NCI-H1092 treated with DMSO at 0.1 percent for 48 hours (cell line): ENCODE measurements around the gene PSMB9.
A peak's percentile ranks its signal among the peaks of the same experiment; 100 is the strongest.
"Not testable (repeated sequence)": the region's sequence is repeated elsewhere in the genome, so short reads cannot be mapped to it uniquely, and the experiment has no call there.

Experiments used
- DNase-seq: peaks from one replicate; lab custom pipeline; 2025; lab: John Stamatoyannopoulos, UW

The PSMB9 gene

DNA sequence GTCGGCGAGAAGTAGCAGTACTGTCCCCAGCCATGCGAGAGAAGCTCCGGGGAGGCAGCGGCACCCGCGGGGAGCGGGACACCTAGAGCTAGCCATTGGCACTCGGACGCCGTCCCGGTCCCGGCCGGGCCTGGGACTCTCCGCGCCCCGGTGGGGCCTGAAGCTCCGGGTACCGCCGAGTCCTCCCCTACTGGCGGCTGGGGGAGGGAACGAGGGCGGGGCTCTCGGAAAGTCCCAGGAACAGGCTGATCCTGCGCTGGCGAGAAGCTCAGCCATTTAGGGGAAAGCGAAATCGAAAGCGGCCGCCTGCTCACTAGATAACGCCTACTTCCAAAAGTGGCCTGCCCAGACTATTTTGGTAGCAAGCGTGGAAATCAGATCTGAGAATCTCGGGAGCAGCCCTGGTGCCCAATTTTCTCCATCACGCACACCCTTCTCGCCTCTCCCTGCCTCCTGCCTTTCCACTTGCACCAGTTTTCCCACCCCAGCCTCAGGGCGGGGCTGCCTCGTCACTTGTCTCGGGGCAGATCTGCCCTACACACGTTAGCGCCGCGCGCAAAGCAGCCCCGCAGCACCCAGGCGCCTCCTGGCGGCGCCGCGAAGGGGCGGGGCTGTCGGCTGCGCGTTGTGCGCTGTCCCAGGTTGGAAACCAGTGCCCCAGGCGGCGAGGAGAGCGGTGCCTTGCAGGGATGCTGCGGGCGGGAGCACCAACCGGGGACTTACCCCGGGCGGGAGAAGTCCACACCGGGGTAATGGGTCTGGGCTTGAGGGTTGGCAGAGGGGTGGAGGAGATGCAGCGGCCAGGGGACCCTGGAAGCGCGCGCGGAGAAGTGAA, at the start of gene PSMB9, which contains the start of gene TAP1:
Gene PSMB9, plus strand, starts transcription at position 652 of the 835 bp plus-strand sequence. Its CDS starts 38 bp downstream, at position 690.
Gene TAP1, minus strand, starts transcription at position 164 of the 835 bp plus-strand sequence. Its CDS starts 68 bp downstream, at position 96.
- peak; percentile 18 for DNase-seq

DNA sequence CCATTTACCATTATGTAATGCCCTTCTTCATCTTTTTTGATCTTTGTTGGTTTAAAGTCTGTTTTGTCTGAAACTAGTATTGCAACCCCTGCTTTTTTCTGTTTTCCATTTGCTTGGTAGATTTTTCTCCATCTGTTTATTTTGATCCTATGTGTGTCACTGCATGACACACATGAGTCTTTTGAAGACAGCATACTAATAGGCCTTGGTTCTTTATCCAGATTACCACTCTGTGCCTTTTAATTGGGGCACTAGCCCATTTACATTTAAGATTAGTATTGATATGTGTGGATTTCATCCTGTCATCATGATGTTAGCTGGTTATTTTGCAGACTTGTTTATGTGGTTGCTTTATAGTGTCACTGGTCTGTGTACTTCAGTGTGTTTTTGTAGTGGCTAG, 48.6 kb upstream of the PSMB9 start:
- not testable (repeated sequence) for DNase-seq

DNA sequence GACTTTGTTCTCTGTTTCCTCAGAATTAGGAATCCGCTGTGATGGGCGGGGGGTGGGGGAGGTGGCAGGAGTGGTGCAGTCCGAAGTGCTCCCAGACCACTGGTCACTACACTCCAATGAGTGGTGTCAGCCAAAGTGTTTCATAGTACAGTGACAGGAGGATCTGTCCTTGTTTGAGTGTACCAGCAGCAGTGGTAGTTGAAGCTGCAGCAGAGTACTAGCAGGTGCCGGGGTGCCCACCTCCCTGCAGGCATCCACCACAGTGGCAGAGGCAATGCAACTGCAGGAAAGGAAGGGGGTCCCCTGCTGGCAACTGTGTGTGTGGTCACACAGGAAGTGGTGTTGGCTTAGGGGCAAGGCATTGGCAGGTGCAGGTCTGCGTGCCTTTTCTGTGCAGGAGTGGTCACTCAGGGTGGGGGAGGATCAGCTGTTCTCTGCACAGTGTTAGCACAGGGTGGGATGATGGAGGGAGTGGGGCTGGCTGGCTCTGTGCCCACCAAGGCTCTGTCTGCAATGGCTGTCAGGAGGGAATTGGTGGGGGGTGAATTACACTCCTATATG, 46.9 kb upstream of the PSMB9 start:
- DNase-seq, result no peak

DNA sequence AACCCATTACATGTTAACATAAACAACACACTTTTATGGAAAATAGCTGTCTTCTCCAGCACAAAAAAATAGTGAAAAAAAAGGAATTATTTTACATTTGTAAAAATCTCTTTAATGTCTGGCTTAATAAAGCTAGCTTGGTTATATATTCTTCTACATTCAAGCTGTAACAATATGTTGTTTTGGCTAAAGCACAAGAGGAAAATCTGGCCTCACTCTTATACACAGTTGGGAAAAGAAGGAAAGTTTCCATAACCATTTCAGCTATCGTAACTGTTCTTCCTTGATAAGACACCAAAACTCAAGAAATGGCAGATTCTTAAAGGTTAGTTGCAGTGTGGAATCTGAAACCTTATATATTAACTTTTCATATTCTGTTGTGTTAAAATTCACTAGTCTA, 44.8 kb upstream of the PSMB9 start:
- DNase-seq, result no peak

DNA sequence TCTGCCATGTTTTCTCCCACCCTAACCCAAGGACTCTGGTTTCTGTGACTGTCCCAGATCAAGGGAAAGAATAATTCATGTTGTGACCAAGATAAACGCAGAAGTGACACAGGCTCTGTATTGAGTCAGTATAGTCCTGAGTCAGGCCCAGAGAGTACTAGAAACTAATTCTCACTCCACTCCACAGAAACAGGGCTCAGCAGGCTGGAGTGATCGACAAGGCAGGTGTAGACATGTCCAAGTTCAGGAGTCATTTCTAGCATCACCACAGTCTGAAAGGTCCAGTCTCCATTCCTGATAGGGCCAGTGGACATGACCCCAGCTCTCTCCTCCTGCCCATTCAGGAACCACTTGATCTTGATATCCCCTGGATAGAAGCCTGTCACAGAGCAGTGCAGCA, 39.8 kb upstream of the PSMB9 start:
- DNase-seq, result no peak

DNA sequence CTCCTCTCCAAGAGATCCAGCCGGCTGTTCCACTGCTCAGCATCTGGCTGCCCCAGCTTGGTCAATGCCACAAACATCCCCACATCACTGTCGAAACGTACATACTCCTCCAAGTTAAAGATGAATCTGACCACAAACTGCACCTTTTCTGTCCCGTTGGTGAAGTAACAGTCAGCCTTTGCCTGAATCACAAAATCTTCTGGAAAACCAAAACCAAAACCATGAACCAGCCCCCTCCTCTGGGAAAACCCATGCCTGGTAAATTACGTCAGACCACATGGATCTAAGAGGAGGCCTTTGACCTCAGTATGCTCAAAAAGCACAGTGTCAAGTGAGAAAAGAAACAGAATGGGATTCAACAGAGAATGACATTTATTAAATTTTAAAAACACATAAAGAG, 38.9 kb upstream of the PSMB9 start:
- DNase-seq, result no peak

DNA sequence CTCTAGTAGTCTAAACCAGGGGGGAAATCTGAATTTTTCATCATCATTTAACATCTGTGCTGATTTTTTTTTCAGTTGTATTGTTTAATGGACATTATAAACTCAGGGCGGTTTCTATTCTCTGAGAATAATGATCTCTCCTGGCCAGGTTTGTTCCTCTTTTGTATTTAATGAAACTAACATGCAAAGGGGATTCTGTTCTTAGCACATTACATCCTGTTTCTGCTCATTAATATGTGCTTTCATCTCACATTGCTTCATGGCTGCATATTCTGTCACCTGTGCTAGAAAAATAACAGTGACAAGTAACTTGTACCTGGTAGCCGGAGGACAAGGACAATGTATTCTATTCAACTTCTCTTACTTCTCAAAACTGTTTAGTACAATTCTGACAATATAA, 38.0 kb upstream of the PSMB9 start:
- no peak for DNase-seq

DNA sequence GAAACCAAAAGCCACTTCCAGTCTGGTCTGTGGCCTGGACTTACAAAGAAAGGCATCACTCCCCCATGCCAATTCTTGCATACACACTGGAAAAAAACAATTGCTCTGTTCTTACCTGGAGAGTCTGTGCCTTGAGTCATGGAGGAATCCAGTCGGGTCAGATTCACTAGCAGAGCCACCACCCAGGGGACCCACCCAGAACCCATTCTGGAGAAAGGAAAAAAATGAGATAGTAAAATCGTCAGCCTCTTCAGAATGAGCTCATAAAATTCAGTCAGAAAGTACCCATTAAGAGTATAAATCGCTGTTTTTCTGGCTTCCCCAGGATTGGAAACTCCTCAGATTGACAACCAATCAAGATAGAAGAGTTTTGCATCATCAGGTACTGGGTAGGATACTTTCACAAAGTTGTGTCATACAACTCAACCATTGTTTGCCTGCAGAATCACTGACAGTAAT, 37.2 kb upstream of the PSMB9 start, which contains the start of gene HLA-DOB:
Gene HLA-DOB, minus strand, starts transcription at position 257 of the 459 bp plus-strand sequence. Its CDS starts 51 bp downstream, at position 206.
- DNase-seq, result no peak

DNA sequence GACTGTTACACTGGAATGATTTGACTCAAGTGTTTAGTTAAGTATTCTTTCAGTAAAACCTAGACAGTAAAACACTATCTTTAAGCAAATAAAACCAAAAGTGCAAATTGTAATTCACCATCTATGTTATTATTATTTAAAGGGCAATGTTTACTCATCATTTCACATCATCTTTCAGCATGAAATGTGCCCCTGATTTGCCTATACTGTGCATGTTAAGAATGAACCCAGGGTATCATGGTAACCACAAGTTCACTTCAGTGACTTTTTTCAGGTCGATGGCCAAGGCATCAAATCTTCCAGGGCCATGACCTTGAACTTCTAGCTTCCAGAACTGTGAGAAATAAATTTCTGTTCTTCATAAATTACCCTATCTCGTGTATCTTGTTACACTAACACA, 35.1 kb upstream of the PSMB9 start:
- no peak for DNase-seq

DNA sequence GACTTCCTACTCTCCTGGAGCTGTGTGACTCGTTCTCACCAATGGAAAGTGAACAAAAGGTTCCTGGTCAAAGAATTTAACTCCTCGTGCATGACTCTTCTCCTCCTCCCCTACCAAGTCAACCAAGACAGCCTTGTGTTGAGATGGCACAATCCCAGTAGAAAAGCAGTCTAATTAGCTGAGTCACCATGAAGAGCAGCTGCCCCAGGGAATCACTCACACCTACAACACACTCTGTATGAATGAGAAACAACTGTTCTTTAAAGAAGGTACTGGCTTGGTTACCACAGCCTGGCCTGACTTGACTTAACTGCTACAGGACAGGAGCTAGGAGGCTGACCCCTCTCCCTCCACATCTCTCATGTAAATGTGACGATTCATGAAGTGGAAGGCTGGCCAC, 34.3 kb upstream of the PSMB9 start:
- DNase-seq, result no peak

DNA sequence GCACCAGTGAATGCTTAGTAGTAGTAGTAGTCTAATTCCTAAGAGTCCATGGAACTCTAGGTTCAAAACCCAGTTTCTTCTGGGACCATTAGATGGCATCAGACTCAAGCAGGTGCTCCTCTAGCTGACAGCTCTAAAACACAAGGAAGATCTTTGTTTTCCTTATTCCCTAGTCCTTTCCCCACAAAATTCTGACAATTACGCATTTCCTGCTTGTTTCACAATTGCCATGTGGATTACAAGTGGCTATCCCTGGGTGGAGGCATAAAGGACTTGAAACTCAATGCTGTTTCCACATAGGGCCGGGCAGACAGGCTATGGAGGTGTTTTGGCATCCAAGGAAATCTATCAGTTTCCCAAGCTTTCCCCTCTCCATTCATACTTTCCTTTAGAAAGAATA, 28.0 kb upstream of the PSMB9 start:
- no peak for DNase-seq

DNA sequence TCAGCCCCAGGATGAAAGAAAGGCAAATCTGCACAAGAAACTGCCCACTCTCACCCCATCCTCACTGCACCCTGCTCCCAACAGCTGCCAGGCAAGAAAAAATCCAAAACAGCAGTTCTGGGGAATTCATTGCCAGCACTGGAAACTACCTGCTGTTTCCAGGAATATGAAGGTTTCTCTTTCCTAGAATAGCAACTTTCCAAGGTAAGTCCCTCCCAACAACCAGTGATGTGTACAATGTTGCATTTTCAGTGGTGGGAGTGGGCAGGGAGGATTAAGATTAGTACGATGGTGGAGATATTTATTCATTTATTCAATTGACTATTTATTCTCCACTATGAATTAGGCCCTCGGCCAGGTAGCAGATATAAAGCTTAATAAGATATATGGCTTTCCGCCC, 27.0 kb upstream of the PSMB9 start:
- DNase-seq, result no peak

DNA sequence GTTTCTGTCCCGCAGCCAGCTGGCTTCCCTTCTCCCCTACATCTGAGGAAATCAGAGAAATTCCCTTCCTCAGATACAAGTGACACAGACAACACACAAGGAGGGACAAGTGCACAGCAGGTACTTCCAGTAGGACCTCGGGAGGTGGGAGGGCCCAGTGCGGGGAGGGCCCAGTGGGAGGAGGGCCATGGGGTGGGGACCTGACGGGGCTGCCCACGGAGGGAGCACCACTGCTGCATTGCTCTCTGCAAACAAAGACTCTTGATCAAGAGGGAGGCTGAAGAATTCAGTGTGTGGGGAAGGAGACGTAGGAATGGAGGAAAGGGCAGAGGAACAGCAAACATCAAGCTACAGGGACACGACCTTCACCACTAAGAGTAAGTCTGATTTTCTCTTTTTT, 24.5 kb upstream of the PSMB9 start:
- no peak for DNase-seq

DNA sequence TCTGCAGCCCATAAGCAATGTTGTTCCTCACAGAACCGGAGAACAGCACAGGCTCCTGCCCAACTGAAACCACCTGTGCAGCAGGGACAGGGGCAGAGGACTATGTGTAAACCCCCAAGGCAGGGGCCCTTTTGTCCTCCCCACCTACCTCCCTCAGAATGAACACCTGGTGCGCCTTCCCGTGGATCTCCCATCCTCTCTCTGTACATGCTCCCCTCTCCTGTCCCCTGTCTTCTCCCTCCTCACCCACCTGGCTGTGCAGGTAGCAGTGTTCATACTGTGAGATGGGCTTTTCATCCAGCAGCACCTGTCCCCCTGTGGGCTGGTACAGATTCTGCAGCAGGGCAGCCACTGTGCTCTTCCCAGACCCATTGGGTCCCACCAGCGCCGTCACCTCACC, 24.0 kb upstream of the PSMB9 start:
- no peak for DNase-seq

DNA sequence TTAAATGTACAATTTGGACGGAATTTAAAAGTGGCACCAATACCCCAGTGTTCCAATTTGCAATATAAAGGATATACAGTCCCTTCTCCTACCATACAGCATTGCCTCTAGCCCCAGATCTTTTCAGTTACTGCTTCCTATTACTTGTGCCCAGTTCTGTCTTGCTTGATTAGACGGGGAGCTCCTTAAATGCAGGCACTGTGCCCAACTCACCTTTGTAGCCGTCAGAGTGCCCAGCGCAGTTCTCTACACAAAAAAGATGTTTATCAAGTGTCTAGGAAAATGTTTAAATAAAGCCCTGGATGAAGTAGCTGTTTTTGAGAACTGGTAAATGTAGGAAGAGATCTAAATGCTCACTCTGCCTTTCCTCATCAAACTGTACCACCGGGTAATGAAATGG, 23.1 kb upstream of the PSMB9 start:
- no peak for DNase-seq

DNA sequence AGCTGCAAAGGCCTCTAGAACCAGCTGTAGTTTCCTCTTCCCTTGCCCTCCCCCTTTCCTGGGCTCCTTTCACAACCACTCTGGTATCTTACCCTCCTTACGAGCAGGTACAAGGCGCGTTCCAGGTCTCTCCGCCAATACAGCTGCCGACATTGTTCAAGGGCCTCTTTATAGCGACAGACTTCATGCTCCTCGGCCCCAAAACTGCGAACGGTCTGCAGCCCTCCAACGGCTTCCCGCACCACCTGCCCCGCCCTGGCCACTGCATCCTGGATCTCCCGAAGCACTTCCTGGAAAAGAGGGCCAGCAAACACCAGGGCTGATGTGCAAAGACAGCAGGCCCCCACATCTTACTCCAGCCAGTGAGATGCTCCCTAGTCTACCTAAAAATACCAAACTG, 21.5 kb upstream of the PSMB9 start:
- DNase-seq, result no peak

DNA sequence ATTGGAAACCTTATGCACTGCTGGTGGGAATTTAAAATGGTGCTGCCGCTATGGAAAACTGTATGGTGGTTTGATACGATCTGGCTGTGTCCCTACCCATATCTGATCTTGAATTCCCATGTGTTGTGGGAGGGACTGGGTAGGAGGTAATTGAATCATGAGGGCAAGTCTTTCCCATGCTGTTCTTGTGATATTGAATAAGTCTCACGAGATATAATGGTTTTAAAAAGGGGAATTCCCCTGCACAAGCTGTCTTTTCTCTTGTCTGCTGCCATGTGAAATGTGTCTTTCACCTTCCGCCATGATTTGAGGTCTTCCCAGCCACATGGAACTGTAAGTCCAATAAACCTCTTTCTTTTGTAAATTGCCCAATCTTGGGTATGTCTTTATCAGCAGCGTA, 20.3 kb upstream of the PSMB9 start:
- no peak for DNase-seq

DNA sequence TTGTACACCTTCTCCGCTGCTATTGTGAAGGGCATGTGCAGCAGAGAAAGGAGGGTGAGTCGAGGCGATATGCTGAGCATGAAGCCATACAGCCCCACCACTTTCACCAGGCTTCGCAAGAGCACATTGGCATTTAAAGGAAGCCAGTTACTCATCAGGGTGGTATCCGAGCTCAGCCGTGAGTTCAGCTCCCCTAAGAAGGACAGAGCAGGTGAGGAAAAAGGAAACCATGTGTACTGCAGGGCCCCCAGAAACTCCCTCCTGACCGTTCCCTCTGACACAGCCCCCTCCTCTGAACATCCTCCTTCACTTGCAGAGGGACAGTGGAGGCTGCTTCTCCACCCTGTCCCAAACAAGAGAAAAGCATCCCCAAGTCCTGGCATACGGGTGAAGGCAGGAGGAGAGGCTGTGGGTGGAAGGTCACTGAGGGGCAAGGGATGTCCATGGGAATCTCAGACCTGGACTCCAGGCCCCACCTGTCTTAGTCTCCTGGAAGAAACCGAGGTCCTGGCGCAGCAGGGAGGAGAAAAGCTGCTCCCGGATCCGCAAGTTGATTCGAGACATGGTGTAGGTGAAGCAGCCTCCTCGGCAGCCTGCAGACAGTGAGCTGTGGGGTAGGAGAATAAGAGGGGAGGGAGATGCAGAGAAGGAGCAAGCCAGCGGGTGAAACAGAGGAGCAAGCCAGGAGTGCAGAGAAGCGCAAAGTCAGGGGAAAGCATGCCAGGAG, 18.7 kb upstream of the PSMB9 start:
- no peak for DNase-seq

DNA sequence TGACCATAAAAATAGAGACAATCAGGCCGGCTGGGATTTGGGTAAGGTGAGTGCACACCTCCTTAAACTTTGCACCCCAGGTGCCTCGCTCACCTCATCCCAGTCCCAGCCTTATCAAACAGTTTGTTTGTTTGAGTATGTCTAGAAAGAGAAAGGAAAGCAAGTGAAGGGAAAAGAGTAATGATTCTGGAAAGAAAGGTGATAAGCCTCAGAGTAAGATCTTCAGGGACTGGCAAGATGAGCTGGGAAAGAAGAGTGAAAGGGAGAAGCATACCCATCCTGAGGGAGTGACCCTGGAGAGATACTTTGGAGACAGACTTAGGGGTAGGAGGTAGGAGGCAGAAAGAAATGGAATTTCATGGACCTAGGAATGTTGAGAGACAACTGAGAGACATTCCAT, 17.1 kb upstream of the PSMB9 start:
- DNase-seq, result no peak

DNA sequence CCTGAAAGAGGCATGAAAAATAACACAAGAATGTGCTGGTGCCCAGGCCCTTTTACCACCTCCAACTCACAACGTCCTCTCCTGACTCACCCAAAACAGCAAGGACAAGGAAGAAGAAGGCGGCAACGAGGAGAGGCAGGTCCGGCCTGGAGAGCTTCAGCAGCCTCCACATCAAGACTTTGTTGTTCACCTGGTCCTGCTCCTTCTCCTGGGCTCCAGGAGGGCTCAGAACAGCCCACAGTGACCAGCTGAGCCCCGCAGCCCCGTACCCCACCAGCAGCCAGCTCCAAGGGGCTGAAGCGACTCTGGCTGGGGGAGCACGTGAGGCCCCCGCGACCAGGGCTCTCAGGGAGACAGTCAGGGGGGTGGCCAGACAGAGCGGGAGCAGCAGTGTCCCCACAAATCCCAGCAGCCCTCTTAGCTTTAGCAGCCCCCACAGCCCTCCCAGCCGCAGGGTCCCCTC, 16.3 kb upstream of the PSMB9 start:
- DNase-seq, result no peak

DNA sequence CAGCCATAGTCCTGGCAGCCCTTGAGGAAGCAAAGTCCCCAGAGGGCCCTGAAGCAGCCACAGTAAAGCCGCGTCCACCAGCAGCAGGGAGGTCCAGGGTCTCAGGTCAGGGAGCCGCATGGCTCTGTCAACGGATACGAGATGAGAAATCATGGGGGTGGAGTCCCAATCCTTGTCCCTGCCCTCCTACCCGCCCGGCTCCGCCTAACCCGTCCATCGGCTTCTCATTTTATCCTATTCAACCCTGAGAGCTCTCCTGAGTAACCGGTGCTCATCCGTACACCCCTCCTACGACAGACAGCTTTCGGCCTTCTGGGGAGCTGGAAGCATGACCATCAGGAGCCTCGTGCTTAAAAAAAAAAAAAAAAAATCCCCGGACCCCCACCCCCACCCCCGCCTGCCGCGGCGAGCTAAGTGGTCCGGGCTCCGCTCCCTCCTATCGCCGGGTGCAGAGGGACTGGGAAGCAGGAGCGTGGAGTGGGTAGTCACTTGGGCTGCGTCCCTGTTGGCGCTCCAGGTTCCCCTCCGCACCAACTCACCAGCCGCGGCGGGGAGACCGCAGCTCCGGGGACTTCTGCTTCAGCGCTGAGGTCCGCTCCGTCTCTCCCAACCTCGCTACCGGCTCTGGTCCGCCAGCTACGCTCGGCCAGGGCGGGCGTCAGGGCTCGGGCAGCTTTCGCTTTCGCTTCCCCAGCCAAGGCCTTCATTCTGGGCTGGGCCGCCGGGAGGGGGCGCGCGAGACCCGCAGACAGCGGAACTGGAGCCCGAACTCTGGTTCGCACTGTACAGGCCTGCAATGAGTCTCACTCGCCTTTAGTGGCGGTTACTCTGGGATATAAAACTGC, 15.7 kb upstream of the PSMB9 start, which contains the start of gene TAP2:
Gene TAP2, minus strand, starts transcription at position 626 of the 845 bp plus-strand sequence. Its CDS starts 506 bp downstream, at position 120.
- peak; percentile 71 for DNase-seq

DNA sequence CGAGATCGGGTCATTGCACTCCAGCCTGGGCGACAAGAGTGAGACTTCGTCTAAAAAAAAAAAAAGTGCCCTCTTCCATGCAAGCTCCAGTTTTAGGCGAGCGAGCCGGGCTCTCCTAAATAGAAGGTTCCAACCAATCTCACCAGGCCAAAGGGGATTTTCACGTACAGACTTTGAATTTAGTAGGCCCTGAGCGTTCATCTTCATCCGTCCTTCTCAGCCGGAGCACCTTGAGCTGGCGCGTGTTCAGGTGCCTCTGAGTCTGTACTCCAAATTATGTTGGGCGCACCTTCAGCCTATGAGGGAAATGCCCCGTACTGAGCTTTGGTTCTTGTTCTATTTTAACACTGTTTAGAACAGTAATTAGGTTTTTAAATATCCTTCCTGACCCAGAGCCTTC, 14.6 kb upstream of the PSMB9 start:
- no peak for DNase-seq
